Activated T-cell treated with anti-CD3 and anti-CD28 coated beads for 4 hours (primary cell): Measurements from ENCODE around the gene PPP2R2C.

ENCODE experiments used
- DNase-seq: peaks from one replicate; pipeline ENCODE4 v3.0.0-alpha.2; 2020

The PPP2R2C gene

DNA sequence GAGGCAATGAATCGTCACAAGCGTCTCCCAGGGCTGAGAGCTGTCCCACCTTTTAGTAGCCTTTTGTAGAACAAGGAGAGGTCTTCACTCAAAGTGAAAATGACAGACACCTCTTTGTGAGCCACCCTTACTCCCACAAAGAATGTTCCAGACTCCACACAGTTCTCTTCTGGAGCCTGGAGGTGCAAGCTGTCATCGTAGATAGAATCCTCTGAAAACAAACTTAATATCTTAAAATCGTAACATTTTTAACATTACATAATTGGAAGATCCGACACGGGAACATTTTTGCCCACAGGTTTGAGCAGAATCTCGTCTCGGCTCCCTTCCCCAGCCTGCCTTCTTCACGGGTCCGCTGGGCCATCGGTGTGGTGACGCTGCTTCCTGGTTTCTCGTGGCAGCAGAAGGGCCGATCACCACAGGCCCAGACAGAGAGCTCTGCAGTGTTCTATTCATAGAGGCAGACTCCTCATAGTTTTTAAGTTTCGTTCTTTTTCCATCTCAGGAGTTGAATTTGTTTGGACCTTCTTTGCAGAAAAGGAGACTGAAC lies 175.1 kb downstream of the PPP2R2C start:
- DNase-seq, result no peak

- DNase-seq, result no peak
Measured at GRCh38 chr4:6296026-6296425, 176.4 kb downstream of the PPP2R2C start.

GRCh38 chr4:6295495-6295894 lies 176.9 kb downstream of the PPP2R2C start:
- no peak for DNase-seq

DNA sequence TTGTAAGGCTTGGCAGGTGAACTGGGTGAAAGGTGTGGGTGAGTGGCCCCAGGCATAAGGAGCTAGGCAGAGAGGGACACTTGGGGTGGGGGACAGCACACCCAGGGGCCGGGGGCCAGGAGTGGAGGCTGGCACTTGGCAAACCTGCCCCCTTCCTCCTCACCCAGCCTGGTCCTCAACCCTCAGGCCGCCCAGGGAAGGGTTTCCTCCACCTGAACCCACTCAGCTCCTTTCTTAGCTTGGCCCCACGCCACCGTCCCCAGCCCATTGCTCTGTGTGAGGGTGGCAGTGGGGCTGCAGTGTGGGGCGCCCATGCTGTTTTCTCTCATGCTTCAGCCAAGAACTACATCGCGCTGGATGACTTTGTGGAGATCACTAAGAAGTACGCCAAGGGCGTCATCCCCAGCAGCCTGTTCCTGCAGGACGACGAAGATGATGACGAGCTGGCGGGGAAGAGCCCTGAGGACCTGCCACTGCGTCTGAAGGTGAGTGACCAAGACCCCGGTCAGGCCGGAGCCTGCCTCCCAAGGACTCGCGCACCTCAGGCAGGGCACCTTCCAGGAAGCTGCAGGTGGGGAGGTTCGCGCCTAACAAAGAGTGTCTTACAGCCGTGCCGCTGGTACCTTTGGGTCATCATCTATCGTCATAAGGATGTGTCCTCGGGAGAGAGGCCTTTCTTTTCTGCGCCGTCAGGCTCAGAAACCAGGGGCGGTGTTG lies 177.6 kb downstream of the PPP2R2C start:
- DNase-seq, result no peak

GRCh38 chr4:6293661-6294060 lies 178.8 kb downstream of the PPP2R2C start:
- DNase-seq, result no peak

GRCh38 chr4:6293097-6293445 lies 179.3 kb downstream of the PPP2R2C start:
- no peak for DNase-seq

DNA sequence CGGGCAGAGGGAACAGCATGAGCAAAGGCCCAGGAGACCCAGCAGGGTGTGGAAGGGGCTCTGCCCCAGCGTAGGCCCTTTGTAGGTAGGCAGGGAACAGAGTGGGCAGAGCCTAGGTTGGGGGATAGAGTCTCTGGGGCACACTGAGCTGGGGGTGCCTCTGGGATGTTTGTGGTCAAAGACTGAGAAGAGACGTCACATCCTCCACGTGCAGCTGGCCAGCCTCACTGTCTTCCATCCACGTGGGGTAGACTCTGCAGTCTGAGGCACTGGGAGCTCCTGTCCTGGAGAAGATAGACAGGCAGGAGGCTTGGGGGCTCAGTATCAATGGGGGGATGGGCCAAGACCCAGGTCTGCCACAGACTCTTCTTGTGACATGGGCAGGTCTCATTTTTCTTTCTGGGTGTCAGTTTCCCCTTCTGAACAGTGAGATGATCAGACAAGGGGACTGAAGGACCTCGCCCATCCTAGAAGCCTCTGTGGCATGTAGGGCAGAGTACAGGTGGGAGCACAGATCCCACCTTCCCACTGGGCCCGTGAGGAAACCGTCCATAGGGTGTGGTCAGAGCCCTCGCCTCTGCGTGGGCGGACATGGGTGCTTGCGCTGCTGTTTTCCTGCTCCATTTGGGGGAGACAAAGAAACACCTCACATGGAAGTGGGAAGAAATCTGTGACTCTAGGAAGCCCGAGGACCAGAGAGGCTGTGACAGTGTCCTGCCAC lies 179.9 kb downstream of the PPP2R2C start:
- no peak for DNase-seq

GRCh38 chr4:6291784-6292297 lies 180.6 kb downstream of the PPP2R2C start:
- no peak for DNase-seq

DNA sequence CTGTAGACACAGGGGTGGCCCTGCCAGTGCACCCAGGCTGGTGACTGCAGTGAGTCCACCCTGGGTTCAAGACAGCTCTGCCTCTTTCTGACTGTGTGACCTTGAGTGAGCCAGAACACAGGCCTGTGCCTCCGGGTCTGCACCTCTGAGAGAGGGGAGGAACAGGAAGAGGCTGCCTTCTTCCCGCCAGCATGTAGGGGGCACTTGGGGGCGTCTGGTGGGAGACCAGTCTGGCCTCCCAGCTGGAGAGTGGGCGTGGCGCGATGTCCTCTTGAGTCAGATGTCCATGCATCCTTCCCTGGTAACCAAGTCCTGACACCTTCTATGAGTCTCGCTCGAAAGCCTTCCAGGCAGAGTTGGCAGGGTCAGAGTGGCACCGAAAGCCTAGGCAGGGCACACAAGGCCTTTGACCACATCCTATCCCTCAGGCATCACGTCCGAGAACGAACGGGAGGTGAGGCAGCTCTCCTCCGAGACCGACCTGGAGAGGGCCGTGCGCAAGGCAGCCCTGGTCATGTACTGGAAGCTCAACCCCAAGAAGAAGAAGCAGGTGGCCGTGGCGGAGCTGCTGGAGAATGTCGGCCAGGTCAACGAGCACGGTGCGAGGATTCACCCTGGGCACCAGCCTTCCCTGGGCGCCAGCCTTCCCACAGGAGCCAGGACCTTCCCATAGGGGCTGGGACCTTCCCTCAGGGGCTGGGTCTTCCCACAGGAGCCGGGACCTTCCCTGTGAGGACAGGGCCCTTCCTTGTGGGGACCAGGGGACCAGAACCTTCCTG lies 181.5 kb downstream of the PPP2R2C start:
- DNase-seq, result no peak

DNA sequence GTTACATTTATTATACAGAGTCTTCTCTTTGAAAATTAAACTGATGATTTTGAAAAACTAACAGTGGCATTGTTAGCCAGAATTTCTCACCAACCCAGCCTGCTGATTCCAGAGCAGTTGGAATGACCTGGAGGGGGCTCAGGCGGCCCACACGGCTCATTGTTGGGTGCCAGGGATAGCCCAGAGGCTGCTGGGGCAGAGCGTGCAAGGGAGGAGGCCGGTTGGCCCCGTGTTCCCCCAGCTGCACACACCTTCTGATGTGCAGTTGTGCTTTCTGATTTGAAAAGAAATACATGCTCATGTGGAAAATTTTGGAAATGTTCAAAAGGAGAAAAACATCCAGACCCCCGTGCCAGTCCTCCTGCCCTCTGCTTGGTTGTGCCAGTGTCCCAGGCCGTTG lies 182.2 kb downstream of the PPP2R2C start:
- DNase-seq, result no peak

GRCh38 chr4:6288871-6289270 lies 183.5 kb downstream of the PPP2R2C start:
- no peak for DNase-seq

DNA sequence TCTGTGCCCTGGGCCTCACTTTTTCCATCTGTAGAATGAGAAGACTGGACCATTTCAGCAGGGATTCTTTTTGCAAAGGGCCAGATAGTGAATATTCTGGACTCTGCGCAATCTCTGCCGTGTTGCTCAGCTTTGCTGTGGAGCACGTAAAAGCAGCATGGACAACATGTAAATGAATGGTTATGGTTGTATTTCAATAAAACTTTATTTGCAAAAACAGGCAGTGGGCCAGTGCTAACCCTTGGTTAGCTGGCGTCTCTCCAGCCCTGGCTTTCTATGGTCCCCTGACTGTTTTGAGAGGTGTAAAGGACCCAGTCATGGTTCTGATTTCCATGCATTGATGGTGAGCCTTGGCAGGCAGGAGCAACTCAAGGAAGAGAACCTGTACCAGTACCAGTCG lies 184.1 kb downstream of the PPP2R2C start:
- no peak for DNase-seq

DNA sequence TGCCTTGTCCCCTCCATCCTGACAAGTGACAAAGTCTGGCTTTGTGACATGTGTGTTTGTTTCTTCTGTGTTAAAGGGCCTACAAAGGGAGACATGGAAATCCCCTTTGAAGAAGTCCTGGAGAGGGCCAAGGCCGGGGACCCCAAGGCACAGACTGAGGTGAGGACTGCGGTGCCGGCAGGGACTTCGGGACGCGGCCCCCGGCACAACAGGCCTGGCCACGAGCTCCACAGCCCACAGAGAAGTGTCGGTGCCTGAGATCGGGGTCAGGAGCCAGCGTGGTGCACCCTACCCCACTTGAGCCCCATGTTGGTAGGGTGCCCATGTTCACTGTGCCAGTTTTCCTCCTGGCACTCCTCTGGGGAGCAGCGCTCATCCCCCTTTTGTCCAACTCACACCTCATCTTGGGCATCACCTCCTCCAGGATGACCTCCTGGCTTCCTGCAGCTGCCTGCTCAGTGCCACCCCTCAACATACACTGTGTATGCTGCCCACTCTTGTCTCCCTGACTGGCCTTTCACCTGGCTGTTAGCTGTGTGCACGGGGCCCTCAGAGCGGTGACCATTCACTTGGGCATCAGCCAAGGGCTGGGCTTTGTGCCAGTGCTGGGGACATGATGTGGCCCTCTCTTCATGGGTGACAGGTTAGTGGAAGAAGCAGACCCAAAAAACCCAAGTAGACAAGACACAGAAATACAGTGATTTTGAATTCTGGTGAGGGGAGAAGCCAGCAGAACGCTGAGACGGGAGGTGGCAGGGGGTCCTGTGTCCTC lies 185.2 kb downstream of the PPP2R2C start:
- no peak for DNase-seq

GRCh38 chr4:6283282-6283681 lies 189.1 kb downstream of the PPP2R2C start:
- DNase-seq, result no peak

GRCh38 chr4:6282314-6282771 lies 190.1 kb downstream of the PPP2R2C start:
- DNase-seq, result no peak

GRCh38 chr4:6281436-6282313 lies 190.7 kb downstream of the PPP2R2C start:
- no peak for DNase-seq

GRCh38 chr4:6280365-6280996 lies 191.9 kb downstream of the PPP2R2C start:
- no peak for DNase-seq

GRCh38 chr4:6279582-6280289 lies 192.7 kb downstream of the PPP2R2C start:
- no peak for DNase-seq

GRCh38 chr4:6278801-6279197 lies 193.6 kb downstream of the PPP2R2C start:
- DNase-seq, result no peak
